K562 (cell line): ENCODE data around the gene RNF207. TPM values are rescaled to one million over a fixed set of nuclear protein-coding genes. Genes with fewer than 3 reads are reported as not detected.

ENCODE experiments used
- BHLHE40 ChIP-seq: IDR thresholded peaks from 2 replicates; pipeline ENCODE4 v1.6.1; 2011; ENCODE audit warnings: low read length, improper control_type of control experiment
- DEAF1 ChIP-seq: fragments of 450-650 bp; formaldehyde crosslinking; IDR thresholded peaks from 2 replicates; pipeline ENCODE4 v1.4.0; 2020; ENCODE audit warnings: mild to moderate bottlenecking, moderate library complexity
- L3MBTL2 ChIP-seq: fragments of 450-650 bp; IDR thresholded peaks from 2 replicates; pipeline ENCODE4 v1.6.1; 2016; ENCODE audit warnings: mild to moderate bottlenecking, moderate library complexity
- LCOR ChIP-seq: sonication (generic); formaldehyde crosslinking; IDR thresholded peaks from 2 replicates; pipeline ENCODE4 v1.8.0; 2022; ENCODE audit warnings: mild to moderate bottlenecking, missing genetic modification reagents
- RBM34 ChIP-seq: fragments of 200-400 bp; formaldehyde crosslinking; IDR thresholded peaks from 2 replicates; pipeline ENCODE4 v1.6.1; 2018; ENCODE audit warnings: low read length, borderline replicate concordance; ENCODE audit not compliant: insufficient read depth
- TEAD1 ChIP-seq, 2 experiments: fragments of 450-650 bp in 1 of 2; sonication (generic) in 1 of 2; formaldehyde crosslinking; IDR thresholded peaks; 2 replicates each; pipeline versions ENCODE4 v1.4.0 to v1.8.0; 2020 to 2022; ENCODE audit warnings: mild to moderate bottlenecking in 2 of 2, missing genetic modification reagents in 1 of 2
- TFAP4 ChIP-seq: sonication (generic); formaldehyde crosslinking; IDR thresholded peaks from 2 replicates; pipeline ENCODE4 v1.8.0; 2022; ENCODE audit warnings: missing genetic modification reagents, mild to moderate bottlenecking, moderate library complexity, borderline replicate concordance
- polyA plus RNA-seq, 8 experiments: library from polyadenylated mRNA; depleted of rRNA in 4 of 8; stranded (reverse) in 5 of 8; unstranded in 3 of 8; fragments of >200 nt; fragmentation: Nextera tagmentation in 2 of 8; fragmentation: Illumina TruSeq in 1 of 8; extraction: Ambion mirVana in 2 of 8; extraction: Trizol in 1 of 8; gene quantifications; 2 replicates each; pipeline versions ENCODE4 v1.2.1 to v1.2.3, GENCODE V29; 2011 to 2014; ENCODE audit warnings: inconsistent platforms in 1 of 8, missing spikeins in 1 of 8
- total RNA-seq, 7 experiments: library from RNA; depleted of rRNA in 6 of 7; stranded (reverse); fragments of >200 nt in 6 of 7; fragmentation: Illumina TruSeq in 2 of 7; extraction: Trizol in 2 of 7; gene quantifications; 2 replicates each; pipeline versions ENCODE4 v1.2.1 to v1.2.3, GENCODE V29; 2011 to 2021; ENCODE audit warnings: low replicate concordance in 1 of 7
- TF ChIP-seq, protein P1 (sequence below), 2 experiments: fragments of 450-650 bp; formaldehyde crosslinking in 1 of 2; IDR thresholded peaks; 2 replicates each; pipeline versions ENCODE4 v1.4.0 to v1.6.1; 2014 to 2020; ENCODE audit warnings: mild to moderate bottlenecking in 2 of 2, borderline replicate concordance in 1 of 2, low read depth in 1 of 2
- TF ChIP-seq, protein P2 (sequence below), 2 experiments: fragments of 450-650 bp; conservative IDR thresholded peaks; 2 replicates each; pipeline ENCODE4 v1.6.1; 2017; ENCODE audit warnings: mild to moderate bottlenecking in 2 of 2, moderate library complexity in 2 of 2
- TF ChIP-seq, protein P3 (sequence below): sonication (generic); formaldehyde crosslinking; IDR thresholded peaks from 2 replicates; pipeline ENCODE4 v1.8.1; 2023; ENCODE audit warnings: mild to moderate bottlenecking, missing genetic modification reagents

The RNF207 gene
- total and polyA plus RNA-seq, 9 of the 15 experiments (the other 6 are each of a cell fraction or from before 2014, with no cell fraction given), result 2.7 to 30.6 (median 12.9) TPM

DNA sequence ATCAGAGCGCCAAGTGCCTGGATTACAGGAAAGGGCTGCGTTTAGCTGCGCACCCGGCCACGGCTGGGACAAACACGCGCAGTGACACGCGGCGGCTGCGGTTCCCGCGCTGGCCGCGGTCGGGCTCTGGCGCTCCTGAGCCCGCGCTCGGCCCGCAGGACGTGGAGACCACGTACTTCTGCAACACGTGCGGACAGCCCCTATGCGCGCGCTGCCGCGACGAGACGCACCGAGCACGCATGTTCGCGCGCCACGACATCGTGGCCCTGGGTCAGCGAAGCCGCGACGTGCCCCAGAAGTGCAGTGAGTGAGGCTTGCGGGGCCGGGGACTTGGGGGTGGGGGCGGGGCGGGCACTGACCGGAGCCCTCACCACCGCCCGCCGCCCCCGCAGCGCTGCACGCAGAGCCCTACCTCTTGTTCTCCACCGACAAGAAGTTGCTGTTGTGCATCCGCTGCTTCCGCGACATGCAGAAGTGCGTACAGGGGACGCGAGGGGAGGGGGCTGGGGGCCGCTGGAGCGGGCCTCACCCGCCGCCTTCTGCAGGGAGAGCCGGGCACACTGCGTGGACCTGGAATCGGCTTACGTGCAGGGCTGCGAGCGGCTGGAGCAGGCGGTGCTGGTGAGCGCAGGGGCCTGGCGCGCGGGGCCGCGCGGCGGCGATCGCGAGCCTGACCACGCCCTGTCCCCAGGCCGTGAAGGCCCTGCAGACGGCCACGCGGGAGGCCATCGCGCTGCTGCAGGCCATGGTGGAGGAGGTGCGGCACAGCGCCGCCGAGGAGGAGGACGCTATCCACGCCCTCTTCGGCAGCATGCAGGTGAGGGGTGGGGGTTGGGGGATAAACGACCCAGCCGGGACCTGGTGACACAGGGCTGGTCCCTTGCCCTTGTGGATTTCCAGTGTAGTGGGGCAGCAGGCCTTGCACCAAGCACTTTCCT, 3.1 kb downstream of the RNF207 start (continued):
- TF ChIP-seq, protein P1, sequence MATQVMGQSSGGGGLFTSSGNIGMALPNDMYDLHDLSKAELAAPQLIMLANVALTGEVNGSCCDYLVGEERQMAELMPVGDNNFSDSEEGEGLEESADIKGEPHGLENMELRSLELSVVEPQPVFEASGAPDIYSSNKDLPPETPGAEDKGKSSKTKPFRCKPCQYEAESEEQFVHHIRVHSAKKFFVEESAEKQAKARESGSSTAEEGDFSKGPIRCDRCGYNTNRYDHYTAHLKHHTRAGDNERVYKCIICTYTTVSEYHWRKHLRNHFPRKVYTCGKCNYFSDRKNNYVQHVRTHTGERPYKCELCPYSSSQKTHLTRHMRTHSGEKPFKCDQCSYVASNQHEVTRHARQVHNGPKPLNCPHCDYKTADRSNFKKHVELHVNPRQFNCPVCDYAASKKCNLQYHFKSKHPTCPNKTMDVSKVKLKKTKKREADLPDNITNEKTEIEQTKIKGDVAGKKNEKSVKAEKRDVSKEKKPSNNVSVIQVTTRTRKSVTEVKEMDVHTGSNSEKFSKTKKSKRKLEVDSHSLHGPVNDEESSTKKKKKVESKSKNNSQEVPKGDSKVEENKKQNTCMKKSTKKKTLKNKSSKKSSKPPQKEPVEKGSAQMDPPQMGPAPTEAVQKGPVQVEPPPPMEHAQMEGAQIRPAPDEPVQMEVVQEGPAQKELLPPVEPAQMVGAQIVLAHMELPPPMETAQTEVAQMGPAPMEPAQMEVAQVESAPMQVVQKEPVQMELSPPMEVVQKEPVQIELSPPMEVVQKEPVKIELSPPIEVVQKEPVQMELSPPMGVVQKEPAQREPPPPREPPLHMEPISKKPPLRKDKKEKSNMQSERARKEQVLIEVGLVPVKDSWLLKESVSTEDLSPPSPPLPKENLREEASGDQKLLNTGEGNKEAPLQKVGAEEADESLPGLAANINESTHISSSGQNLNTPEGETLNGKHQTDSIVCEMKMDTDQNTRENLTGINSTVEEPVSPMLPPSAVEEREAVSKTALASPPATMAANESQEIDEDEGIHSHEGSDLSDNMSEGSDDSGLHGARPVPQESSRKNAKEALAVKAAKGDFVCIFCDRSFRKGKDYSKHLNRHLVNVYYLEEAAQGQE (IDR thresholded peaks at IDR 0.05; ENCODE audit: borderline replicate concordance), result peak; percentile 18; the same call in 1 of the 2 replicates
- TF ChIP-seq, protein P1 (CRISPR knock-in tag; IDR thresholded peaks at IDR 0.05; ENCODE audit: low read depth), result no peak
- TF ChIP-seq, protein P2, sequence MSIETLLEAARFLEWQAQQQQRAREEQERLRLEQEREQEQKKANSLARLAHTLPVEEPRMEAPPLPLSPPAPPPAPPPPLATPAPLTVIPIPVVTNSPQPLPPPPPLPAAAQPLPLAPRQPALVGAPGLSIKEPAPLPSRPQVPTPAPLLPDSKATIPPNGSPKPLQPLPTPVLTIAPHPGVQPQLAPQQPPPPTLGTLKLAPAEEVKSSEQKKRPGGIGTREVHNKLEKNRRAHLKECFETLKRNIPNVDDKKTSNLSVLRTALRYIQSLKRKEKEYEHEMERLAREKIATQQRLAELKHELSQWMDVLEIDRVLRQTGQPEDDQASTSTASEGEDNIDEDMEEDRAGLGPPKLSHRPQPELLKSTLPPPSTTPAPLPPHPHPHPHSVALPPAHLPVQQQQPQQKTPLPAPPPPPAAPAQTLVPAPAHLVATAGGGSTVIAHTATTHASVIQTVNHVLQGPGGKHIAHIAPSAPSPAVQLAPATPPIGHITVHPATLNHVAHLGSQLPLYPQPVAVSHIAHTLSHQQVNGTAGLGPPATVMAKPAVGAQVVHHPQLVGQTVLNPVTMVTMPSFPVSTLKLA (conservative IDR thresholded peaks at IDR 0.05), result peak; percentile 61 to 70
- TF ChIP-seq LCOR (CRISPR knock-in tag) (no peak), BHLHE40 (peak; percentile 87), L3MBTL2 (peak; percentile 79), TEAD1 (CRISPR knock-in tag; IDR thresholded peaks at IDR 0.05) (peak in 1 of 2 experiments; percentile 45; a peak in 1 of 4 replicates), DEAF1 (CRISPR knock-in tag) (no peak), RBM34 (no peak), TFAP4 (CRISPR knock-in tag) (peak; percentile 41; the same call in 1 of the 2 replicates)
- TF ChIP-seq, protein P3, sequence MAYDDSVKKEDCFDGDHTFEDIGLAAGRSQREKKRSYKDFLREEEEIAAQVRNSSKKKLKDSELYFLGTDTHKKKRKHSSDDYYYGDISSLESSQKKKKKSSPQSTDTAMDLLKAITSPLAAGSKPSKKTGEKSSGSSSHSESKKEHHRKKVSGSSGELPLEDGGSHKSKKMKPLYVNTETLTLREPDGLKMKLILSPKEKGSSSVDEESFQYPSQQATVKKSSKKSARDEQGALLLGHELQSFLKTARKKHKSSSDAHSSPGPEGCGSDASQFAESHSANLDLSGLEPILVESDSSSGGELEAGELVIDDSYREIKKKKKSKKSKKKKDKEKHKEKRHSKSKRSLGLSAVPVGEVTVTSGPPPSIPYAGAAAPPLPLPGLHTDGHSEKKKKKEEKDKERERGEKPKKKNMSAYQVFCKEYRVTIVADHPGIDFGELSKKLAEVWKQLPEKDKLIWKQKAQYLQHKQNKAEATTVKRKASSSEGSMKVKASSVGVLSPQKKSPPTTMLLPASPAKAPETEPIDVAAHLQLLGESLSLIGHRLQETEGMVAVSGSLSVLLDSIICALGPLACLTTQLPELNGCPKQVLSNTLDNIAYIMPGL (CRISPR knock-in tag), result peak; percentile 81; the same call in 1 of the 2 replicates
